WTC11 (cell line): ENCODE measurements around the gene SLC46A1. TPM values are rescaled to one million over a fixed set of nuclear protein-coding genes. Genes with fewer than 3 reads are reported as not detected.

Experiments used
- ATAC-seq: fragments of 200-7000 bp; cut with Tn5 transposase; 2 replicates; pipeline ENCODE4 v1.10.0; 2021; ENCODE audit warnings: mild to moderate bottlenecking, moderate library complexity
- CTCF ChIA-PET: fragments of 300-600 bp; sonication (Branson Sonifier 250); formaldehyde crosslinking; loops from one replicate; lab custom pipeline; 2021; ENCODE audit warnings: antibody characterized with exemption; lab: Charles Lee
- POLR2A ChIA-PET: fragments of 350-600 bp; sonication (Branson Sonifier 250); formaldehyde crosslinking; loops from one replicate; lab custom pipeline; 2021; ENCODE audit warnings: antibody characterized with exemption; lab: Charles Lee
- DNase-seq: peaks from one replicate; pipeline ENCODE4 v3.0.0; 2021; ENCODE audit warnings: low spot score
- H3K27ac Mint-ChIP-seq: 2 replicates; pipeline ENCODE4 v1.8.0; 2021; ENCODE audit warnings: mixed read lengths
- H3K27me3 Mint-ChIP-seq: 2 replicates; pipeline ENCODE4 v1.8.0; 2021; ENCODE audit warnings: low read depth, mild to moderate bottlenecking, moderate library complexity, mixed read lengths
- H3K36me3 Mint-ChIP-seq: 2 replicates; pipeline ENCODE4 v1.8.0; 2021; ENCODE audit warnings: mixed read lengths
- H3K4me1 Mint-ChIP-seq: 2 replicates; pipeline ENCODE4 v1.8.0; 2022; ENCODE audit warnings: mixed read lengths
- H3K4me3 Mint-ChIP-seq: 2 replicates; pipeline ENCODE4 v1.8.0; 2021; ENCODE audit warnings: mild to moderate bottlenecking, moderate library complexity, mixed read lengths
- H3K9me3 Mint-ChIP-seq: 2 replicates; pipeline ENCODE4 v1.8.0; 2021; ENCODE audit warnings: mixed read lengths
- ELF4 ChIP-seq: sonication (generic); formaldehyde crosslinking; IDR thresholded peaks from 2 replicates; pipeline ENCODE4 v1.8.1; 2022; ENCODE audit warnings: low read depth, mild to moderate bottlenecking, moderate library complexity, missing genetic modification reagents
- ETV6 ChIP-seq: sonication (generic); formaldehyde crosslinking; IDR thresholded peaks from 2 replicates; pipeline ENCODE4 v1.8.1; 2022; ENCODE audit warnings: mild to moderate bottlenecking, missing genetic modification reagents
- FOXK1 ChIP-seq: sonication (generic); formaldehyde crosslinking; IDR thresholded peaks from 2 replicates; pipeline ENCODE4 v1.8.0; 2022; ENCODE audit warnings: mild to moderate bottlenecking, moderate library complexity, missing genetic modification reagents
- FOXP1 ChIP-seq: sonication (generic); formaldehyde crosslinking; IDR thresholded peaks from 2 replicates; pipeline ENCODE4 v1.8.0; 2022; ENCODE audit warnings: missing genetic modification reagents, mild to moderate bottlenecking, moderate library complexity, borderline replicate concordance
- FOXP4 ChIP-seq: sonication (generic); formaldehyde crosslinking; IDR thresholded peaks from 2 replicates; pipeline ENCODE4 v1.8.0; 2022; ENCODE audit warnings: mild to moderate bottlenecking, missing genetic modification reagents
- GTF2I ChIP-seq: fragments of 250-450 bp; sonication (Bioruptor Pico); conservative IDR thresholded peaks from 2 replicates; pipeline ENCODE4 v1.4.0; 2021; ENCODE audit warnings: mild to moderate bottlenecking
- JUN ChIP-seq: sonication (generic); formaldehyde crosslinking; IDR thresholded peaks from 2 replicates; pipeline ENCODE4 v1.8.0; 2023; ENCODE audit warnings: mild to moderate bottlenecking, missing genetic modification reagents
- KAT7 ChIP-seq: sonication (generic); formaldehyde crosslinking; IDR thresholded peaks from 2 replicates; pipeline ENCODE4 v1.8.1; 2023; ENCODE audit warnings: missing genetic modification reagents, mild to moderate bottlenecking, borderline replicate concordance
- NFATC4 ChIP-seq: fragments of 250-450 bp; sonication (Bioruptor Pico); IDR thresholded peaks from 2 replicates; pipeline ENCODE4 v1.9.0; 2021; ENCODE audit warnings: mild to moderate bottlenecking
- NR3C1 ChIP-seq: sonication (generic); formaldehyde crosslinking; conservative IDR thresholded peaks from 2 replicates; pipeline ENCODE4 v1.8.1; 2023; ENCODE audit warnings: low read depth, mild to moderate bottlenecking, missing genetic modification reagents
- OVOL2 ChIP-seq: fragments of 250-450 bp; sonication (Bioruptor Pico); IDR thresholded peaks from 2 replicates; pipeline ENCODE4 v1.9.0; 2021; ENCODE audit warnings: mild to moderate bottlenecking, borderline replicate concordance
- PRRX2 ChIP-seq: fragments of 250-450 bp; sonication (Bioruptor Pico); IDR thresholded peaks from 2 replicates; pipeline ENCODE4 v1.8.0; 2021; ENCODE audit warnings: mild to moderate bottlenecking
- RELA ChIP-seq: sonication (generic); formaldehyde crosslinking; IDR thresholded peaks from 2 replicates; pipeline ENCODE4 v1.8.1; 2022; ENCODE audit warnings: missing genetic modification reagents, mild to moderate bottlenecking, borderline replicate concordance
- SP1 ChIP-seq: sonication (generic); formaldehyde crosslinking; conservative IDR thresholded peaks from 2 replicates; pipeline ENCODE4 v1.8.1; 2022; ENCODE audit warnings: missing genetic modification reagents
- TEAD1 ChIP-seq: sonication (generic); formaldehyde crosslinking; IDR thresholded peaks from 2 replicates; pipeline ENCODE4 v1.8.0; 2022; ENCODE audit warnings: mild to moderate bottlenecking, missing genetic modification reagents
- ZNF121 ChIP-seq: sonication (generic); formaldehyde crosslinking; IDR thresholded peaks from 2 replicates; pipeline ENCODE4 v1.8.0; 2023; ENCODE audit warnings: missing genetic modification reagents
- ZNF219 ChIP-seq: sonication (generic); formaldehyde crosslinking; IDR thresholded peaks from 2 replicates; pipeline ENCODE4 v1.8.0; 2023; ENCODE audit warnings: missing genetic modification reagents, mild to moderate bottlenecking, borderline replicate concordance
- ZNF232 ChIP-seq: sonication (generic); formaldehyde crosslinking; IDR thresholded peaks from 2 replicates; pipeline ENCODE4 v1.8.0; 2022; ENCODE audit warnings: mild to moderate bottlenecking, missing genetic modification reagents
- ZNF396 ChIP-seq: fragments of 250-450 bp; sonication (Bioruptor Pico); IDR thresholded peaks from 2 replicates; pipeline ENCODE4 v1.8.0; 2021; ENCODE audit warnings: mild to moderate bottlenecking, moderate library complexity, borderline replicate concordance
- ZNF416 ChIP-seq: fragments of 250-450 bp; sonication (Bioruptor Pico); IDR thresholded peaks from 2 replicates; pipeline ENCODE4 v1.9.0; 2021; ENCODE audit warnings: mild to moderate bottlenecking, inconsistent platforms
- ZNF423 ChIP-seq: fragments of 250-450 bp; sonication (Bioruptor Pico); IDR thresholded peaks from 2 replicates; pipeline ENCODE4 v2.1.2; 2022; ENCODE audit warnings: mild to moderate bottlenecking, moderate library complexity
- total RNA-seq: library from RNA; stranded (reverse); gene quantifications from 3 replicates; pipeline ENCODE4 v1.2.3, GENCODE V29; 2021
- TF ChIP-seq, protein P1 (sequence below): sonication (generic); formaldehyde crosslinking; IDR thresholded peaks from 2 replicates; pipeline ENCODE4 v1.8.1; 2023; ENCODE audit warnings: mild to moderate bottlenecking, missing genetic modification reagents

SLC46A1 gene
- total RNA-seq, 1 experiment from 2014 or later = 6.7 TPM

GRCh38 chr17:28404007-28404406 is 2.0 kb downstream of the SLC46A1 start (continued):
- no peak for TF ChIP-seq ZNF396
- no peak for TF ChIP-seq FOXP1 (CRISPR knock-in tag)
- TF ChIP-seq ZNF416 (CRISPR knock-in tag) = no peak
- no peak for TF ChIP-seq KAT7 (CRISPR knock-in tag)
- no peak for TF ChIP-seq NFATC4 (CRISPR knock-in tag)
- no peak for TF ChIP-seq TEAD1 (CRISPR knock-in tag)

DNA sequence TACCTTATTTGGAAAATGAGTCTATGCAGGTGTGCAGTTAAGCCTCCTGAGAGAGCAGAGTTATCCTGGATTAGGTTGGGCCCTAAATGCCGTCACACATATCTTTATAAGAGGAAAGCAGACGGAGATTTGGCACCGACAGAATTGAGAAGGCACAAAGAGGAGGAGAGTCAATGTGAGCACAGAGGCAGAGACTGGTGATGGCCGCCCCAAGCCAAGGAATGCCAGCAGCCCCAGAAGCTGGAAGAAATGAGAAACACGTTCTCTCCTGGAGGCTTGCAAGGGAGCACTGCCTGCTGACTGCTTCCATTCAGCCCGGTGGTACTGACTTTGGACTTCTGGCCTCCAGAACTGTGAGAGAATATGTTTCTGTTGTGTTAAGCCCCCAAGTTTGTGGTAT is 3.2 kb downstream of the SLC46A1 start:
- Mint-ChIP-seq H3K4me3 (no peak overlapping the region), H3K9me3 (no peaks in the 10 kb centered on the region), H3K4me1 (peaks cover 60% of the 10 kb centered on the region), H3K27ac (no peak overlapping the region), H3K36me3 (0 out of 2 replicates have a peak, but pooled peaks cover 3% of the 10 kb centered on the region), H3K27me3 (peaks cover 36% of the 10 kb centered on the region)
- no peak for ATAC-seq
- CTCF ChIA-PET = interaction anchor here (1.3 to 1.6 kb wide), 2 partner anchors 14 to 33 kb away, joined by 4 to 7 read pairs; partner anchors contain the start of gene VTN
- POLR2A ChIA-PET = interaction anchor here (1.0 kb wide), 1 partner anchor 14 kb away, joined by 5 read pairs; no protein-coding TSS in a partner anchor
- TF ChIP-seq NR3C1 (no peak), ZNF219 (CRISPR knock-in tag) (peak; percentile 10; the same call in 1 of the 2 replicates)
- no peak for DNase-seq

DNA sequence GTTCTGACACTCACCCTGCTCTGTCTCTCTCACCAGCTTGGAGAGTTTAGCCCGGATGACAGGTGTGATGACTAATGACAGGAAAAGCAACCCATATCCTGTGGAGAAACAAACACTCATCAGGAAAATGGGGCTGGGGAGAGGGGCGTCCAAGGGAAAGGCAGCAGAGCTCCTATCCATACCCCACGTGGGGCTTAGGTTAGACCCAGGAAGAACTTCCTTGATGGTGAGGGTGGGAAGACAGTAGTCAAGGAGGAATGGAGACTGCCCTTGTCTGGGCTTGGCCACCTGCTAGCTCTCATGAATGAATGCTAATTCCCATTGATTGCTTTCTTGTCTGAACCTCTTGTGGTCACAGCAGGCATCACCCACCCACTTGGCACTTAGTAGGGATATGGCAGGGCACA is 3.8 kb downstream of the SLC46A1 start:
- CTCF ChIA-PET = interaction anchor here (0.7 to 1.6 kb wide), 4 partner anchors 9 to 32 kb away, joined by 3 to 7 read pairs (median 4); partner anchors contain the start of gene VTN
- H3K9me3 Mint-ChIP-seq = no peaks in the 10 kb centered on the region
- H3K4me1 Mint-ChIP-seq = peaks cover 54% of the 10 kb centered on the region
- DNase-seq (no peak), ATAC-seq (peak; percentile 66)
- peaks cover 36% of the 10 kb centered on the region for H3K27me3 Mint-ChIP-seq
- 0 out of 2 replicates have a peak, but pooled peaks cover 3% of the 10 kb centered on the region for H3K36me3 Mint-ChIP-seq
- TF ChIP-seq ZNF121 (CRISPR knock-in tag) (no peak), TEAD1 (CRISPR knock-in tag) (peak; percentile 82; the same call in 1 of the 2 replicates), ELF4 (no peak), ETV6 (peak; percentile 56), ZNF232 (CRISPR knock-in tag) (no peak), GTF2I (peak; percentile 65; the same call in 1 of the 2 replicates), SP1 (peak; percentile 69; the same call in 1 of the 2 replicates), JUN (CRISPR knock-in tag) (no peak), PRRX2 (CRISPR knock-in tag) (no peak), ZNF423 (CRISPR knock-in tag) (peak; percentile 98), FOXP4 (peak; percentile 65; the same call in 1 of the 2 replicates), FOXK1 (CRISPR knock-in tag) (0 out of 2 replicates have a peak, but pooled peaks have one; percentile 26), NR3C1 (no peak), RELA (CRISPR knock-in tag) (no peak), OVOL2 (CRISPR knock-in tag) (no peak)
- TF ChIP-seq, protein P1, sequence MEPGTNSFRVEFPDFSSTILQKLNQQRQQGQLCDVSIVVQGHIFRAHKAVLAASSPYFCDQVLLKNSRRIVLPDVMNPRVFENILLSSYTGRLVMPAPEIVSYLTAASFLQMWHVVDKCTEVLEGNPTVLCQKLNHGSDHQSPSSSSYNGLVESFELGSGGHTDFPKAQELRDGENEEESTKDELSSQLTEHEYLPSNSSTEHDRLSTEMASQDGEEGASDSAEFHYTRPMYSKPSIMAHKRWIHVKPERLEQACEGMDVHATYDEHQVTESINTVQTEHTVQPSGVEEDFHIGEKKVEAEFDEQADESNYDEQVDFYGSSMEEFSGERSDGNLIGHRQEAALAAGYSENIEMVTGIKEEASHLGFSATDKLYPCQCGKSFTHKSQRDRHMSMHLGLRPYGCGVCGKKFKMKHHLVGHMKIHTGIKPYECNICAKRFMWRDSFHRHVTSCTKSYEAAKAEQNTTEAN (CRISPR knock-in tag) = 0 out of 2 replicates have a peak, but pooled peaks have one; percentile 31
- H3K4me3 Mint-ChIP-seq = no peak overlapping the region
- POLR2A ChIA-PET = interaction anchor here (1.0 kb wide), 1 partner anchor 13 kb away, joined by 5 read pairs; no protein-coding TSS in a partner anchor
- no peak overlapping the region for H3K27ac Mint-ChIP-seq
